H1 (cell line): ENCODE measurements around the gene FAM168B. TPM values are rescaled to one million over a fixed set of nuclear protein-coding genes. Genes with fewer than 3 reads are reported as not detected.
A peak's percentile ranks its signal among the peaks of the same experiment; 100 is the strongest.

ENCODE experiments used
- CTCF ChIA-PET: fragments of 300-600 bp; sonication (Branson Sonifier 250); formaldehyde crosslinking; loops from one replicate; lab custom pipeline; 2021; ENCODE audit not compliant: partially characterized antibody; lab: Charles Lee
- POLR2A ChIA-PET: fragments of 300-600 bp; sonication (Branson Sonifier 250); formaldehyde crosslinking; loops from one replicate; lab custom pipeline; 2021; ENCODE audit warnings: inconsistent platforms; ENCODE audit not compliant: partially characterized antibody; lab: Charles Lee
- DNase-seq, 2 experiments: peaks; one replicate each; pipeline versions ENCODE4 v3.0.0 to v3.0.0-alpha.2; 2010 to 2022; ENCODE audit warnings: low spot score in 2 of 2, low read depth in 1 of 2, mixed read lengths in 1 of 2
- FAIRE-seq: peaks from 2 replicates; lab custom pipeline; 2011; peaks lifted over from hg19 to GRCh38; lab: Jason Lieb, UNC
- H2AFZ ChIP-seq: 2 replicates; pipeline ENCODE4 v1.8.1; 2012; ENCODE audit warnings: low read length, inconsistent platforms
- H2AK5ac ChIP-seq: 2 replicates; pipeline ENCODE4 v1.6.1; 2013; ENCODE audit warnings: low read depth, low read length
- H2BK120ac ChIP-seq: replicated peaks from 2 replicates; pipeline ENCODE3; 2013; ENCODE audit warnings: low read depth, low read length, inconsistent platforms
- H2BK12ac ChIP-seq: 2 replicates; pipeline ENCODE4 v1.6.1; 2013; ENCODE audit warnings: low read depth, low read length
- H2BK15ac ChIP-seq: 2 replicates; pipeline ENCODE4 v1.6.1; 2013; ENCODE audit warnings: low read length
- H2BK20ac ChIP-seq: 2 replicates; pipeline ENCODE4 v1.6.1; 2013; ENCODE audit warnings: low read length
- H2BK5ac ChIP-seq: 2 replicates; pipeline ENCODE4 v1.6.1; 2013; ENCODE audit warnings: low read depth, low read length
- H3K14ac ChIP-seq: 2 replicates; pipeline ENCODE4 v1.6.1; 2013; ENCODE audit warnings: inconsistent platforms; ENCODE audit not compliant: insufficient read length
- H3K18ac ChIP-seq: 2 replicates; pipeline ENCODE4 v1.6.1; 2013; ENCODE audit warnings: low read length; ENCODE audit errors: extremely low read depth
- H3K23ac ChIP-seq: 2 replicates; pipeline ENCODE4 v1.6.1; 2013; ENCODE audit warnings: inconsistent platforms; ENCODE audit not compliant: insufficient read length
- H3K23me2 ChIP-seq: 2 replicates; pipeline ENCODE4 v1.6.1; 2013; ENCODE audit warnings: low read depth, low read length
- H3K27ac ChIP-seq: 2 replicates; pipeline ENCODE4 v1.6.1; 2011; ENCODE audit warnings: low read depth, low read length, inconsistent platforms
- H3K27me3 ChIP-seq, 4 experiments: replicated peaks in 1 of 4; 1 replicate in 1 of 4; 2 replicates in 3 of 4; pipeline versions ENCODE4 v1.6.1 to v1.8.1; 2011 to 2013; ENCODE audit warnings: low read length in 3 of 4, mild to moderate bottlenecking in 3 of 4, inconsistent platforms in 2 of 4, mixed read lengths in 2 of 4, moderate library complexity in 1 of 4; ENCODE audit not compliant: control insufficient read depth in 3 of 4, insufficient read depth in 3 of 4; ENCODE audit errors: extremely low read depth in 1 of 4
- H3K36me3 ChIP-seq, 4 experiments: 2 replicates each; pipeline versions ENCODE4 v1.6.1 to v1.8.1; 2011 to 2013; ENCODE audit warnings: mild to moderate bottlenecking in 4 of 4, low read length in 3 of 4, moderate library complexity in 2 of 4, control low read depth in 1 of 4, inconsistent platforms in 1 of 4; ENCODE audit not compliant: insufficient read depth in 4 of 4, control insufficient read depth in 2 of 4
- H3K4ac ChIP-seq: replicated peaks from 2 replicates; pipeline ENCODE3; 2013; ENCODE audit warnings: low read length, low read depth, mixed read lengths, inconsistent platforms; ENCODE audit not compliant: insufficient read length
- H3K4me1 ChIP-seq, 4 experiments: replicated peaks in 1 of 4; 1 replicate in 1 of 4; 2 replicates in 3 of 4; pipeline versions ENCODE4 v1.6.1 to v1.8.1; 2011 to 2013; ENCODE audit warnings: low read length in 3 of 4, inconsistent platforms in 2 of 4, mixed read lengths in 1 of 4; ENCODE audit not compliant: insufficient read depth in 4 of 4, control insufficient read depth in 3 of 4
- H3K4me2 ChIP-seq, 2 experiments: 2 replicates each; pipeline versions ENCODE4 v1.6.1 to v1.8.1; 2011 to 2013; ENCODE audit warnings: low read depth in 2 of 2, low read length in 2 of 2, control low read depth in 1 of 2, inconsistent platforms in 1 of 2, mild to moderate bottlenecking in 1 of 2; ENCODE audit not compliant: insufficient read depth in 1 of 2
- H3K4me3 ChIP-seq, 4 experiments: fragments of 200-600, 300-600 bp in 1 of 4; sonication (generic), shearing (Covaris generic), sonication (Bioruptor Twin) in 1 of 4; 2 replicates each; pipeline versions ENCODE4 v1.5.1 to v1.8.1; 2011 to 2016; ENCODE audit warnings: low read length in 4 of 4, low read depth in 3 of 4, control low read depth in 2 of 4, inconsistent platforms in 2 of 4, mild to moderate bottlenecking in 2 of 4, mixed read lengths in 1 of 4, moderate library complexity in 1 of 4; ENCODE audit not compliant: insufficient read depth in 2 of 4; ENCODE audit errors: extremely low read depth in 1 of 4
- H3K56ac ChIP-seq: replicated peaks from 2 replicates; pipeline ENCODE3; 2013; ENCODE audit warnings: low read depth, mild to moderate bottlenecking, mixed read lengths, low read length, inconsistent platforms; ENCODE audit not compliant: insufficient read length
- H3K79me1 ChIP-seq: 2 replicates; pipeline ENCODE4 v1.6.1; 2013; ENCODE audit warnings: low read depth, low read length, control low read depth
- H3K79me2 ChIP-seq, 2 experiments: 2 replicates each; pipeline versions ENCODE4 v1.6.1 to v1.8.1; 2012 to 2013; ENCODE audit warnings: low read length in 2 of 2, mild to moderate bottlenecking in 2 of 2, inconsistent platforms in 1 of 2; ENCODE audit not compliant: insufficient read depth in 2 of 2, control insufficient read depth in 1 of 2
- H3K9ac ChIP-seq, 4 experiments: replicated peaks in 1 of 4; 1 replicate in 1 of 4; 2 replicates in 3 of 4; pipeline versions ENCODE4 v1.6.1 to v1.8.1; 2011 to 2013; ENCODE audit warnings: low read depth in 3 of 4, low read length in 3 of 4, control low read depth in 2 of 4, mild to moderate bottlenecking in 2 of 4, moderate library complexity in 2 of 4, inconsistent platforms in 1 of 4; ENCODE audit errors: extremely low read depth in 1 of 4
- H3K9me3 ChIP-seq, 2 experiments: 2 replicates each; pipeline versions ENCODE4 v1.6.1 to v1.8.1; 2012 to 2013; ENCODE audit warnings: mild to moderate bottlenecking in 2 of 2, moderate library complexity in 2 of 2, control low read depth in 1 of 2, inconsistent platforms in 1 of 2, low read depth in 1 of 2, low read length in 1 of 2, mixed read lengths in 1 of 2; ENCODE audit not compliant: insufficient read depth in 2 of 2
- H4K20me1 ChIP-seq, 2 experiments: replicated peaks in 1 of 2; 2 replicates each; pipeline versions ENCODE3 to v1.8.1; 2011 to 2013; ENCODE audit warnings: inconsistent platforms in 2 of 2, low read length in 2 of 2, mild to moderate bottlenecking in 1 of 2; ENCODE audit not compliant: insufficient read depth in 2 of 2, control insufficient read depth in 1 of 2
- H4K5ac ChIP-seq: 2 replicates; pipeline ENCODE4 v1.6.1; 2013; ENCODE audit warnings: low read length, low read depth, mixed read lengths, inconsistent platforms; ENCODE audit not compliant: insufficient read length
- H4K8ac ChIP-seq: 2 replicates; pipeline ENCODE4 v1.8.0; 2013; ENCODE audit warnings: mild to moderate bottlenecking, moderate library complexity, low read length, inconsistent platforms; ENCODE audit not compliant: insufficient read depth; ENCODE audit errors: extremely low read depth
- H4K91ac ChIP-seq: replicated peaks from 2 replicates; pipeline ENCODE3; 2013; ENCODE audit warnings: low read length, mixed read lengths, inconsistent platforms; ENCODE audit not compliant: insufficient read length
- CEBPB ChIP-seq: IDR thresholded peaks from 2 replicates; pipeline ENCODE4 v1.6.1; 2012; ENCODE audit warnings: low read depth, low read length
- CTCF ChIP-seq, 3 experiments: IDR thresholded peaks; 1 replicate in 2 of 3; 2 replicates in 1 of 3; pipeline versions ENCODE4 v1.5.1 to v1.6.1; 2011; ENCODE audit warnings: low read length in 3 of 3, mild to moderate bottlenecking in 3 of 3, inconsistent platforms in 2 of 3, low read depth in 1 of 3, moderate library complexity in 1 of 3; ENCODE audit not compliant: insufficient read depth in 1 of 3; ENCODE audit errors: control extremely low read depth in 1 of 3
- WGBS, 2 experiments: shearing (Covaris generic) in 1 of 2; methylation state at CpG; one replicate each; pipeline versions ENCODE4 v1.1.6 to v1.1.7; 2013 to 2015; ENCODE audit warnings: low lambda C conversion rate in 2 of 2, mixed read lengths in 2 of 2, inconsistent platforms in 1 of 2, low coverage in 1 of 2, missing lambda C conversion rate in 1 of 2; ENCODE audit not compliant: insufficient replicate concordance in 2 of 2, insufficient coverage in 1 of 2, insufficient read length in 1 of 2; ENCODE audit errors: extremely low coverage in 1 of 2, missing lambda C conversion rate in 1 of 2; 5-methylcytosine and 5-hydroxymethylcytosine counted together
- polyA plus RNA-seq, 7 experiments: library from polyadenylated mRNA; depleted of rRNA in 3 of 7; stranded (reverse) in 5 of 7; unstranded in 2 of 7; fragments of >200 nt in 5 of 7; fragments of 200-250 nt in 2 of 7; gene quantifications; 1 replicate in 5 of 7; 2 replicates in 1 of 7; 4 replicates in 1 of 7; pipeline versions ENCODE4 v1.2.1 to v1.2.3, GENCODE V29; 2011 to 2013; ENCODE audit warnings: missing spikeins in 2 of 7, mixed read lengths in 2 of 7
- total RNA-seq: library from RNA; stranded (reverse); fragmentation: NEBNext Ultra II Directional; extraction: Animal tissue kit (Norgen Biotek cat#: 25700); gene quantifications from 2 replicates; pipeline ENCODE4 v1.2.1, GENCODE V29; 2021

Gene FAM168B
- total and polyA plus RNA-seq, 2 of the 8 experiments (the other 6 are each of a cell fraction or from before 2014, with no cell fraction given) = 61.9 to 123 TPM

- H4K91ac ChIP-seq = no peak overlapping the region
- H3K4me3 ChIP-seq = no peak overlapping the region
- H3K4me1 ChIP-seq = 0 out of 7 replicates have a peak, but pooled peaks cover 0 to 2% (median 0%) of the 10 kb centered on the region in 4 experiments
- no peak overlapping the region for H3K9ac ChIP-seq
- DNase-seq (no peak), FAIRE-seq (no peak)
- no peak overlapping the region for H2AFZ ChIP-seq
- H3K14ac ChIP-seq = no peak overlapping the region
- no peak overlapping the region for H3K18ac ChIP-seq
- CTCF ChIA-PET = no interaction called here
- no peak overlapping the region for H3K27ac ChIP-seq
- H3K56ac ChIP-seq = no peak overlapping the region
- no peaks in the 10 kb centered on the region for H3K9me3 ChIP-seq
- no peak overlapping the region for H2BK5ac ChIP-seq
- no peak overlapping the region for H2BK120ac ChIP-seq
- H3K79me1 ChIP-seq = peaks cover 13% of the 10 kb centered on the region
- POLR2A ChIA-PET = no interaction called here
- H3K27me3 ChIP-seq = no peaks in the 10 kb centered on the region
- H3K4ac ChIP-seq = no peak overlapping the region
- no peak overlapping the region for H2BK15ac ChIP-seq
- H4K8ac ChIP-seq = peak overlapping the region; percentile 84; the same call in 1 of the 2 replicates
- no peaks in the 10 kb centered on the region for H3K23me2 ChIP-seq
- H2BK20ac ChIP-seq = no peak overlapping the region
- H3K4me2 ChIP-seq = no peak overlapping the region
- H4K5ac ChIP-seq = no peak overlapping the region
- peaks cover 5 to 45% (median 9%) of the 10 kb centered on the region in 4 experiments; a peak in 6 of 8 replicates for H3K36me3 ChIP-seq
- WGBS, 2 experiments = 93 to 100% methylated on average over 1 to 11 of the region's 11 CpGs
- H2AK5ac ChIP-seq = no peak overlapping the region
- H3K79me2 ChIP-seq = peaks cover 4 to 92% of the 10 kb centered on the region in 2 experiments; a peak in 3 of 4 replicates
- TF ChIP-seq CEBPB = peak; percentile 39; the same call in 1 of the 2 replicates
- no peak for TF ChIP-seq CTCF (IDR thresholded peaks at IDR 0.05; ENCODE audit: control extremely low read depth in 1 of 3, insufficient read depth in 1 of 3, low read depth in 1 of 3, low read length in 3 of 3)
- H3K23ac ChIP-seq = no peak overlapping the region
- H4K20me1 ChIP-seq = peaks cover 18 to 36% of the 10 kb centered on the region in 2 experiments
- H2BK12ac ChIP-seq = no peak overlapping the region
Observed at GRCh38 chr2:131063501-131064283, 29.6 kb downstream of the FAM168B start.
